ENCODE results near the gene TMEM135. TPM values are rescaled to one million over a fixed set of nuclear protein-coding genes. Genes with fewer than 3 reads are reported as not detected.
A peak's percentile ranks its signal among the peaks of the same experiment; 100 is the strongest.

Gene TMEM135
- total and polyA plus RNA-seq, 12 donors: 3.4 to 28.6 (median 16.9) TPM

DNA sequence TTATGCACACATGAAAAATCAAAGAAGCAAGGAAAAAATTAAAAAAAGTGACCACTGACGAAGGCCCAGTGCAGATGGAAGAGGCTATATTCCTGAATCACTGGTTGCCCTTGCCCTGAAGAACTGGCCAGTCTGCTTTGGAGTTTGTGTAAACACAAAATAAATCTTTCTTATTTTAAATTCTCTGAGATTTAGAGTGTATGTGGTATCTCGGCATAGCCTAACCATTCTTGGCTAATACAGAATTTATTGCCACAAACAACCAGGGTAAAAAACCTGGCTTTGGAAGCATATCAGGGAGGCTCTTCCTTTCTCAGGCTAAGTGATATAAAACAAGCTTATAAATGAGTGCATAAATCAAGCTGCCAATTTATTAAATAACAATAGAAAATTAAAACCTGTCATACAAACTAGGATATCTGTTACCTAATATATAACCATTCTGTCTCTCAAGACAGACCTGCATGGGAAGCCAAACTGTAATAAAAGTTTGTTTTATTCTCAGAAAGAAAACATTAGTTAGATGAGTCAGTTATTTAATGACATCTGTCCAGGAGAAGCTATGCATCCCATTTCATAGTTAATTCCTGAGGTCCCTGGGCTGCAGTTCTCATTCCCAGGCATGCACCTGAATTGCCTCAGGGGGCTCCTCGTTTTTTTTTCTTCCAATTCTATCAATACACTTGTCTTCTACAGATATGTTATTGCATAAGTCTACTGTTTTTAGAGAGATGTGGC, 6.1 kb upstream of the TMEM135 start:
- no peaks in the 10 kb centered on the region for H3K36me3 ChIP-seq

DNA sequence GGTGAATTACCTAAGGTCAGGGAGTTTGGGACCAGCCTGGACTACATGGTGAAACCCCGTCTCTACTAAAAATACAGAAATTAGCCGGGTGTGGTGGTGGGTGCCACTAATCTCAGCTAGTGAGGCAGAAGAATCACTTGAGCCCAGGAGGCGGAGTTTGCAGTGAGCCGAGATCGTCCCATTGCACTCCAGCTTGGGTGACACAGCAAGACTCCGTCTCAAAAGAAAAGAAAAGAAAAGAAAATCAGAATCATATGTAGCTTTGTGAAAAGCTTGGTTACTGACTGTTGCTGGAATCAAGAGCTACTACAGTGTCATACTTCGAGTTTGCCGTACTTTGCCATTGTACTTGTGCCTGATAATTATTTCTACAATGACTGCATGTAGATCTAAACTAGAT, 4.2 kb upstream of the TMEM135 start:
- H3K27ac ChIP-seq: no peak overlapping the region
- DNase-seq: no peak
- WGBS, 2 donors: 87 to 88% methylated on average over 8 of the region's 8 CpGs
- no peak overlapping the region for H3K4me3 ChIP-seq
- TF ChIP-seq, protein P1, sequence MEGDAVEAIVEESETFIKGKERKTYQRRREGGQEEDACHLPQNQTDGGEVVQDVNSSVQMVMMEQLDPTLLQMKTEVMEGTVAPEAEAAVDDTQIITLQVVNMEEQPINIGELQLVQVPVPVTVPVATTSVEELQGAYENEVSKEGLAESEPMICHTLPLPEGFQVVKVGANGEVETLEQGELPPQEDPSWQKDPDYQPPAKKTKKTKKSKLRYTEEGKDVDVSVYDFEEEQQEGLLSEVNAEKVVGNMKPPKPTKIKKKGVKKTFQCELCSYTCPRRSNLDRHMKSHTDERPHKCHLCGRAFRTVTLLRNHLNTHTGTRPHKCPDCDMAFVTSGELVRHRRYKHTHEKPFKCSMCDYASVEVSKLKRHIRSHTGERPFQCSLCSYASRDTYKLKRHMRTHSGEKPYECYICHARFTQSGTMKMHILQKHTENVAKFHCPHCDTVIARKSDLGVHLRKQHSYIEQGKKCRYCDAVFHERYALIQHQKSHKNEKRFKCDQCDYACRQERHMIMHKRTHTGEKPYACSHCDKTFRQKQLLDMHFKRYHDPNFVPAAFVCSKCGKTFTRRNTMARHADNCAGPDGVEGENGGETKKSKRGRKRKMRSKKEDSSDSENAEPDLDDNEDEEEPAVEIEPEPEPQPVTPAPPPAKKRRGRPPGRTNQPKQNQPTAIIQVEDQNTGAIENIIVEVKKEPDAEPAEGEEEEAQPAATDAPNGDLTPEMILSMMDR (IDR thresholded peaks at IDR 0.05): no peak
- ATAC-seq: no peak
- H3K36me3 ChIP-seq: no peaks in the 10 kb centered on the region
- no peaks in the 10 kb centered on the region for H3K9me3 ChIP-seq
- intact Hi-C loops (cut with DNase I): loop anchor here in 2 of 10 donors (10.0 kb wide), 2 partner anchors 49 to 79 kb away; partner anchors contain the start of gene FZD4 (in 1 of the 2)
- no peaks in the 10 kb centered on the region for H3K27me3 ChIP-seq
- peaks cover 2 to 21% (median 9%) of the 10 kb centered on the region in 9 donors for H3K4me1 ChIP-seq

More for the DNA sequence above, 6.1 kb upstream of the TMEM135 start:
- Histone ChIP-seq H3K4me3 (no peak overlapping the region), H3K27me3 (no peaks in the 10 kb centered on the region), H3K27ac (no peak overlapping the region), H3K9me3 (no peaks in the 10 kb centered on the region), H3K4me1 (peaks cover 0 to 10% (median 2%) of the 10 kb centered on the region in 9 donors)
- DNase-seq: no peak
- intact Hi-C loops (cut with DNase I): loop anchor here in 2 of 10 donors (10.0 kb wide), 2 partner anchors 47 to 77 kb away; partner anchors contain the start of gene FZD4 (in 1 of the 2)
- 77 to 88% methylated on average over 3 of the region's 3 CpGs for WGBS, 2 donors
- no peak for ATAC-seq
- TF ChIP-seq, protein P1 (IDR thresholded peaks at IDR 0.05): no peak

- intact Hi-C loops (cut with DNase I): loop anchor here in 7 of 10 donors (2.0 to 10.0 kb wide), 6 partner anchors 39 to 94 kb away; partner anchors contain the start of gene FZD4 (in 6 of the 7)
- Histone ChIP-seq H3K4me3 (no peak overlapping the region), H3K27me3 (no peaks in the 10 kb centered on the region), H3K27ac (peak overlapping the region in 4 of 10 donors; percentile 46 to 92 (median 88)), H3K9me3 (no peaks in the 10 kb centered on the region), H3K4me1 (peaks cover 2 to 43% (median 29%) of the 10 kb centered on the region in 9 donors), H3K36me3 (no peaks in the 10 kb centered on the region)
- TF ChIP-seq, protein P1 (IDR thresholded peaks at IDR 0.05): no peak
- ATAC-seq (no peak), DNase-seq (no peak)
- 61 to 63% methylated on average over 12 of the region's 12 CpGs for WGBS, 2 donors
Observed at GRCh38 chr11:87035976-87036583, 1.7 kb upstream of the TMEM135 start.

GRCh38 chr11:87036756-87037449, 831 bp upstream of the TMEM135 start:
- DNase-seq (no peak), ATAC-seq (peak in 7 of 8 donors; percentile 1 to 33 (median 3))
- no peaks in the 10 kb centered on the region for H3K27me3 ChIP-seq
- peak overlapping the region; percentile 54 to 93 (median 84) for H3K4me3 ChIP-seq
- intact Hi-C loops (cut with DNase I): loop anchor here in 7 of 10 donors (2.0 to 10.0 kb wide), 6 partner anchors 40 to 95 kb away; partner anchors contain the start of gene FZD4 (in 6 of the 7)
- H3K27ac ChIP-seq: peak overlapping the region; percentile 55 to 92 (median 90)
- no peaks in the 10 kb centered on the region for H3K9me3 ChIP-seq
- no peaks in the 10 kb centered on the region for H3K36me3 ChIP-seq
- WGBS, 2 donors: 28 to 31% methylated on average over 10 of the region's 10 CpGs
- peaks cover 2 to 43% (median 29%) of the 10 kb centered on the region in 9 donors for H3K4me1 ChIP-seq
- TF ChIP-seq, protein P1 (IDR thresholded peaks at IDR 0.05): no peak
